RWPE1 (cell line): Measurements from ENCODE around the gene PLAA.

Experiments used
- CTCF ChIA-PET: fragments of 350-600 bp; sonication (Branson Sonifier 250); formaldehyde crosslinking; extraction: SDS; loops from one replicate; lab custom pipeline; 2021; lab: Yijun Ruan, JAX
- POLR2A ChIA-PET: fragments of 400-600 bp; formaldehyde crosslinking; extraction: SDS; loops from one replicate; lab custom pipeline; 2020; ENCODE audit warnings: antibody characterized with exemption; ENCODE audit not compliant: low non-redundant PET; lab: Yijun Ruan, JAX
- DNase-seq: peaks from one replicate; pipeline ENCODE4 v3.0.0; 2012; ENCODE audit warnings: low spot score
- H3K27ac ChIP-seq: fragments of 450-650 bp; 2 replicates; pipeline ENCODE4 v1.5.1; 2017
- CTCF ChIP-seq: fragments of 450-650 bp; conservative IDR thresholded peaks from 2 replicates; pipeline ENCODE4 v1.5.1; 2017; ENCODE audit warnings: low read depth, mild to moderate bottlenecking

PLAA gene

GRCh38 chr9:26904671-26905070 lies 42.4 kb downstream of the PLAA start:
- POLR2A ChIA-PET: no interaction called here
- no peak overlapping the region for H3K27ac ChIP-seq
- no peak for DNase-seq
- CTCF ChIA-PET: interaction anchor here (0.7 kb wide), 1 partner anchor 1176 kb away, joined by 3 read pairs; no protein-coding TSS in a partner anchor
- no peak for TF ChIP-seq CTCF

GRCh38 chr9:26904070-26904469 lies 43.0 kb downstream of the PLAA start:
- DNase-seq: no peak
- CTCF ChIA-PET: no interaction called here
- TF ChIP-seq CTCF: no peak
- POLR2A ChIA-PET: no interaction called here
- H3K27ac ChIP-seq: no peak overlapping the region

GRCh38 chr9:26893030-26893676 lies 53.9 kb downstream of the PLAA start:
- no peak for TF ChIP-seq CTCF
- ChIA-PET CTCF (interaction anchor here (0.5 to 0.7 kb wide), 2 partner anchors 65 to 110 kb away, joined by 3 to 5 read pairs; no protein-coding TSS in a partner anchor), POLR2A (no interaction called here)
- H3K27ac ChIP-seq: peak overlapping the region; percentile 99
- no peak for DNase-seq

GRCh38 chr9:26892251-26893029 lies 54.6 kb downstream of the PLAA start, which contains the start of gene CAAP1:
TSS of gene CAAP1 (minus strand) at chr9:26892802. CDS start at chr9:26892715, 87 bp downstream.
- ChIA-PET POLR2A (no interaction called here), CTCF (interaction anchor here (0.7 to 1.4 kb wide), 3 partner anchors 8 to 111 kb away, joined by 3 to 10 read pairs (median 5); no protein-coding TSS in a partner anchor)
- peak within 1 kb of the TSS; percentile 99 for H3K27ac ChIP-seq
- peak; percentile 75 for TF ChIP-seq CTCF
- DNase-seq: peak; percentile 94

- TF ChIP-seq CTCF: no peak
- CTCF ChIA-PET: interaction anchor here (0.7 to 1.4 kb wide), 3 partner anchors 9 to 159 kb away, joined by 3 to 10 read pairs (median 3); no protein-coding TSS in a partner anchor
- peak overlapping the region; percentile 99 for H3K27ac ChIP-seq
- POLR2A ChIA-PET: no interaction called here
- DNase-seq: no peak
Measured at GRCh38 chr9:26891726-26892125, 55.3 kb downstream of the PLAA start.

GRCh38 chr9:26888271-26888670 lies 58.8 kb downstream of the PLAA start:
- TF ChIP-seq CTCF: no peak
- POLR2A ChIA-PET: no interaction called here
- CTCF ChIA-PET: no interaction called here
- no peak for DNase-seq
- no peak overlapping the region for H3K27ac ChIP-seq
